HCT116 (cell line): ENCODE results near the gene CFAP46. TPM values are rescaled to one million over a fixed set of nuclear protein-coding genes. Genes with fewer than 3 reads are reported as not detected.

Experiments used
- ATAC-seq: fragments of 200-7000 bp; cut with Tn5 transposase; 2 replicates; pipeline ENCODE4 v1.9.1; 2020; ENCODE audit warnings: mild to moderate bottlenecking, moderate library complexity
- BruUV-seq: library from RNA; stranded (reverse); fragments of 400-500 nt; replicated peaks from 2 replicates; lab custom pipeline; 2021; lab: Mats Ljungman, UMichigan
- CTCF ChIA-PET: fragments of 300-600 bp; sonication (Branson Sonifier 250); formaldehyde crosslinking; loops from one replicate; lab custom pipeline; 2021; ENCODE audit warnings: antibody characterized with exemption; lab: Charles Lee
- POLR2A ChIA-PET: fragments of 300-600, 350-600 bp; sonication (Branson Sonifier 250); formaldehyde crosslinking; loops from one replicate; lab custom pipeline; 2021; ENCODE audit warnings: antibody characterized with exemption; lab: Charles Lee
- RAD21 ChIA-PET, 2 experiments: fragments of 300-600 bp; sonication (Branson Sonifier 250); formaldehyde crosslinking; loops; one replicate each; lab custom pipeline; 2023; ENCODE audit warnings: low total read pairs in 2 of 2; ENCODE audit not compliant: uncharacterized antibody in 2 of 2, unreplicated experiment in 2 of 2, low non-redundant PET in 1 of 2; lab: Charles Lee
- DNase-seq: peaks from one replicate; pipeline ENCODE4 v3.0.0-alpha.2; 2010; ENCODE audit warnings: low read depth, low spot score
- H2AFZ ChIP-seq: fragments of 200-600 bp; shearing (Covaris generic), sonication (generic); 2 replicates; pipeline ENCODE4 v1.6.1; 2017; ENCODE audit warnings: low read depth, mixed run types, mixed read lengths, antibody characterized with exemption, low read length; ENCODE audit not compliant: poor library complexity, severe bottlenecking
- H3K27ac ChIP-seq: 2 replicates; pipeline ENCODE4 v1.5.1; 2012; ENCODE audit warnings: low read depth, low read length
- H3K27me3 ChIP-seq: fragments of 200-600 bp; sonication (generic); 2 replicates; pipeline ENCODE4 v1.6.1; 2016; ENCODE audit warnings: mixed run types, low read length, mixed read lengths; ENCODE audit not compliant: insufficient read depth
- H3K36me3 ChIP-seq, 2 experiments: fragments of 200-500 bp in 1 of 2; fragments of 200-600 bp in 1 of 2; sonication (Bioruptor generic) in 1 of 2; sonication (generic) in 1 of 2; 2 replicates each; pipeline versions ENCODE4 v1.5.1 to v1.6.1; 2014 to 2016; ENCODE audit warnings: low read length in 2 of 2, inconsistent platforms in 1 of 2, mixed read lengths in 1 of 2, mixed run types in 1 of 2; ENCODE audit not compliant: insufficient read depth in 2 of 2, control insufficient read depth in 1 of 2
- H3K4me1 ChIP-seq, 2 experiments: fragments of 200-600 bp in 1 of 2; sonication (generic) in 1 of 2; 2 replicates each; pipeline versions ENCODE4 v1.5.1 to v1.6.1; 2012 to 2017; ENCODE audit warnings: low read length in 2 of 2, inconsistent platforms in 1 of 2, mild to moderate bottlenecking in 1 of 2, mixed read lengths in 1 of 2, mixed run types in 1 of 2, moderate library complexity in 1 of 2; ENCODE audit not compliant: insufficient read depth in 2 of 2, control insufficient read depth in 1 of 2
- H3K4me2 ChIP-seq: fragments of 200-600 bp; sonication (generic); 2 replicates; pipeline ENCODE4 v1.6.1; 2017; ENCODE audit warnings: mixed run types, low read length, mixed read lengths
- H3K4me3 ChIP-seq, 2 experiments: fragments of 200-600 bp in 1 of 2; sonication (generic) in 1 of 2; replicated peaks in 1 of 2; 2 replicates each; pipeline ENCODE4 v1.5.1; 2011 to 2016; ENCODE audit warnings: low read length in 2 of 2, control low read depth in 1 of 2, low read depth in 1 of 2, mild to moderate bottlenecking in 1 of 2, mixed read lengths in 1 of 2, mixed run types in 1 of 2
- H3K79me2 ChIP-seq: fragments of 200-600 bp; sonication (generic); 2 replicates; pipeline ENCODE4 v1.6.1; 2017; ENCODE audit warnings: mild to moderate bottlenecking, mixed run types, low read length, moderate library complexity, mixed read lengths; ENCODE audit not compliant: insufficient read depth
- H3K9ac ChIP-seq: fragments of 200-600 bp; sonication (generic); 2 replicates; pipeline ENCODE4 v1.6.1; 2016; ENCODE audit warnings: low read length, mixed read lengths
- H3K9me2 ChIP-seq: fragments of 200-600 bp; sonication (generic), shearing (Covaris generic); 2 replicates; pipeline ENCODE4 v1.6.1; 2017; ENCODE audit warnings: mixed run types, mild to moderate bottlenecking, moderate library complexity; ENCODE audit not compliant: insufficient read depth
- H3K9me3 ChIP-seq, 2 experiments: fragments of 200-500 bp in 1 of 2; fragments of 200-600 bp in 1 of 2; sonication (Bioruptor generic) in 1 of 2; sonication (generic) in 1 of 2; 2 replicates each; pipeline ENCODE4 v1.6.1; 2014 to 2017; ENCODE audit warnings: low read length in 2 of 2, mixed read lengths in 2 of 2, inconsistent platforms in 1 of 2, low read depth in 1 of 2, mild to moderate bottlenecking in 1 of 2, mixed run types in 1 of 2, moderate library complexity in 1 of 2; ENCODE audit not compliant: control insufficient read depth in 1 of 2, insufficient read depth in 1 of 2
- H4K20me1 ChIP-seq: fragments of 200-600 bp; sonication (generic), shearing (Covaris generic); 2 replicates; pipeline ENCODE4 v1.6.1; 2017; ENCODE audit warnings: mixed run types, mild to moderate bottlenecking, moderate library complexity; ENCODE audit not compliant: insufficient read depth
- ATF3 ChIP-seq: IDR thresholded peaks from 2 replicates; pipeline ENCODE4 v1.6.1; 2012
- CBX3 ChIP-seq: IDR thresholded peaks from 2 replicates; pipeline ENCODE4 v1.6.1; 2012; ENCODE audit warnings: low read depth
- ELF1 ChIP-seq: IDR thresholded peaks from 2 replicates; pipeline ENCODE4 v1.6.1; 2012; ENCODE audit warnings: low read depth, borderline replicate concordance
- EZH2 ChIP-seq: fragments of 200-600 bp; sonication (generic); IDR thresholded peaks from 2 replicates; pipeline ENCODE4 v1.6.1; 2017; ENCODE audit warnings: antibody characterized with exemption, mixed run types
- JUND ChIP-seq: IDR thresholded peaks from 2 replicates; pipeline ENCODE4 v1.6.1; 2012
- POLR2A ChIP-seq: IDR thresholded peaks from 2 replicates; pipeline ENCODE4 v1.7.0; 2011; ENCODE audit warnings: borderline replicate concordance; ENCODE audit not compliant: insufficient read depth, insufficient read length; ENCODE audit errors: extremely low read depth
- POLR2AphosphoS5 ChIP-seq: IDR thresholded peaks from 2 replicates; pipeline ENCODE4 v1.6.1; 2011; ENCODE audit warnings: mild to moderate bottlenecking, low read depth, low read length, moderate library complexity
- RAD21 ChIP-seq: IDR thresholded peaks from 2 replicates; pipeline ENCODE4 v1.6.1; 2012; ENCODE audit warnings: low read depth, mild to moderate bottlenecking
- SP1 ChIP-seq: IDR thresholded peaks from 2 replicates; pipeline ENCODE4 v1.6.1; 2012; ENCODE audit warnings: low read depth
- SRF ChIP-seq: IDR thresholded peaks from 2 replicates; pipeline ENCODE4 v1.6.1; 2012; ENCODE audit warnings: low read depth
- TCF7L2 ChIP-seq: IDR thresholded peaks from 2 replicates; pipeline ENCODE4 v1.7.0; 2011; ENCODE audit warnings: borderline replicate concordance, inconsistent platforms; ENCODE audit not compliant: insufficient read depth, insufficient read length; ENCODE audit errors: extremely low read depth
- ZNF274 ChIP-seq: fragments of 200-500 bp; sonication (Bioruptor generic); IDR thresholded peaks from 2 replicates; pipeline ENCODE4 v1.6.1; 2014; ENCODE audit warnings: mild to moderate bottlenecking, low read depth, low read length, inconsistent platforms
- intact Hi-C: fragments of 100-400 bp; cut with micrococcal nuclease; formaldehyde crosslinking; loops from 2 replicates; pipeline ENCODE4 v1.10.0; 2022
- total RNA-seq: library from RNA; stranded (reverse); gene quantifications from one replicate; pipeline ENCODE4 v1.2.1, GENCODE V29; 2021; ENCODE audit not compliant: unreplicated experiment
- TF ChIP-seq, protein P1 (sequence below), 3 experiments: fragments of 200-600 bp in 1 of 3; sonication (generic) in 1 of 3; IDR thresholded peaks in 2 of 3; conservative IDR thresholded peaks in 1 of 3; 2 replicates each; pipeline ENCODE4 v1.5.1; 2012 to 2017; ENCODE audit warnings: low read depth in 2 of 3, low read length in 2 of 3, antibody characterized with exemption in 1 of 3, borderline replicate concordance in 1 of 3, control low read depth in 1 of 3, mild to moderate bottlenecking in 1 of 3, mixed read lengths in 1 of 3, mixed run types in 1 of 3, moderate library complexity in 1 of 3; ENCODE audit not compliant: insufficient read depth in 1 of 3
- TF ChIP-seq, protein P2 (sequence below): IDR thresholded peaks from 2 replicates; pipeline ENCODE4 v1.6.1; 2011; ENCODE audit warnings: mild to moderate bottlenecking, low read length, moderate library complexity; ENCODE audit not compliant: insufficient replicate concordance; ENCODE audit errors: extremely low read depth
- TF ChIP-seq, protein P3 (sequence below): IDR thresholded peaks from 2 replicates; pipeline ENCODE4 v1.6.1; 2012

CFAP46 gene
- total RNA-seq, 1 experiment from 2014 or later = 1.4 TPM

- no peak for ATAC-seq
- Histone ChIP-seq H3K4me1 (no peaks in the 10 kb centered on the region), H3K4me3 (no peak overlapping the region), H3K4me2 (no peak overlapping the region), H4K20me1 (no peaks in the 10 kb centered on the region), H3K9me2 (no peaks in the 10 kb centered on the region), H3K79me2 (no peaks in the 10 kb centered on the region), H3K9ac (no peak overlapping the region), H3K27me3 (no peaks in the 10 kb centered on the region), H3K27ac (no peak overlapping the region), H3K36me3 (no peaks in the 10 kb centered on the region), H3K9me3 (no peaks in the 10 kb centered on the region), H2AFZ (no peak overlapping the region)
- ChIA-PET RAD21 (no interaction called here), POLR2A (interaction anchor here (0.6 kb wide), 1 partner anchor 170 kb away, joined by 5 read pairs; no protein-coding TSS in a partner anchor), CTCF (no interaction called here)
- DNase-seq = no peak
- intact Hi-C loops = no loop called here
- no TSS peak for BruUV-seq
- TF ChIP-seq JUND (no peak), ZNF274 (no peak), SP1 (no peak), TCF7L2 (no peak), SRF (no peak), CBX3 (no peak), ELF1 (no peak), POLR2A (no peak), EZH2 (no peak), POLR2AphosphoS5 (no peak), RAD21 (no peak), ATF3 (no peak)
- TF ChIP-seq, protein P1, sequence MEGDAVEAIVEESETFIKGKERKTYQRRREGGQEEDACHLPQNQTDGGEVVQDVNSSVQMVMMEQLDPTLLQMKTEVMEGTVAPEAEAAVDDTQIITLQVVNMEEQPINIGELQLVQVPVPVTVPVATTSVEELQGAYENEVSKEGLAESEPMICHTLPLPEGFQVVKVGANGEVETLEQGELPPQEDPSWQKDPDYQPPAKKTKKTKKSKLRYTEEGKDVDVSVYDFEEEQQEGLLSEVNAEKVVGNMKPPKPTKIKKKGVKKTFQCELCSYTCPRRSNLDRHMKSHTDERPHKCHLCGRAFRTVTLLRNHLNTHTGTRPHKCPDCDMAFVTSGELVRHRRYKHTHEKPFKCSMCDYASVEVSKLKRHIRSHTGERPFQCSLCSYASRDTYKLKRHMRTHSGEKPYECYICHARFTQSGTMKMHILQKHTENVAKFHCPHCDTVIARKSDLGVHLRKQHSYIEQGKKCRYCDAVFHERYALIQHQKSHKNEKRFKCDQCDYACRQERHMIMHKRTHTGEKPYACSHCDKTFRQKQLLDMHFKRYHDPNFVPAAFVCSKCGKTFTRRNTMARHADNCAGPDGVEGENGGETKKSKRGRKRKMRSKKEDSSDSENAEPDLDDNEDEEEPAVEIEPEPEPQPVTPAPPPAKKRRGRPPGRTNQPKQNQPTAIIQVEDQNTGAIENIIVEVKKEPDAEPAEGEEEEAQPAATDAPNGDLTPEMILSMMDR (IDR thresholded peaks at IDR 0.05 in 2 of 3, conservative IDR thresholded peaks at IDR 0.05 in 1 of 3; ENCODE audit: borderline replicate concordance in 1 of 3, insufficient read depth in 1 of 3, low read depth in 2 of 3, low read length in 2 of 3) = no peak
- TF ChIP-seq, protein P2, sequence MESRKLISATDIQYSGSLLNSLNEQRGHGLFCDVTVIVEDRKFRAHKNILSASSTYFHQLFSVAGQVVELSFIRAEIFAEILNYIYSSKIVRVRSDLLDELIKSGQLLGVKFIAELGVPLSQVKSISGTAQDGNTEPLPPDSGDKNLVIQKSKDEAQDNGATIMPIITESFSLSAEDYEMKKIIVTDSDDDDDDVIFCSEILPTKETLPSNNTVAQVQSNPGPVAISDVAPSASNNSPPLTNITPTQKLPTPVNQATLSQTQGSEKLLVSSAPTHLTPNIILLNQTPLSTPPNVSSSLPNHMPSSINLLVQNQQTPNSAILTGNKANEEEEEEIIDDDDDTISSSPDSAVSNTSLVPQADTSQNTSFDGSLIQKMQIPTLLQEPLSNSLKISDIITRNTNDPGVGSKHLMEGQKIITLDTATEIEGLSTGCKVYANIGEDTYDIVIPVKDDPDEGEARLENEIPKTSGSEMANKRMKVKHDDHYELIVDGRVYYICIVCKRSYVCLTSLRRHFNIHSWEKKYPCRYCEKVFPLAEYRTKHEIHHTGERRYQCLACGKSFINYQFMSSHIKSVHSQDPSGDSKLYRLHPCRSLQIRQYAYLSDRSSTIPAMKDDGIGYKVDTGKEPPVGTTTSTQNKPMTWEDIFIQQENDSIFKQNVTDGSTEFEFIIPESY = no peak
- TF ChIP-seq, protein P3, sequence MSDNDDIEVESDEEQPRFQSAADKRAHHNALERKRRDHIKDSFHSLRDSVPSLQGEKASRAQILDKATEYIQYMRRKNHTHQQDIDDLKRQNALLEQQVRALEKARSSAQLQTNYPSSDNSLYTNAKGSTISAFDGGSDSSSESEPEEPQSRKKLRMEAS = no peak
Measured at GRCh38 chr10:132922872-132923271, 19.5 kb downstream of the CFAP46 start.
